ENCODE data around the gene GOLGA5. TPM values are rescaled to one million over a fixed set of nuclear protein-coding genes. Genes with fewer than 3 reads are reported as not detected.

Gene GOLGA5
- total and polyA plus RNA-seq, 2 of the 13 experiments (the other 11 are each of a cell fraction or from before 2014, with no cell fraction given) = 31.0 to 40.0 TPM

DNA sequence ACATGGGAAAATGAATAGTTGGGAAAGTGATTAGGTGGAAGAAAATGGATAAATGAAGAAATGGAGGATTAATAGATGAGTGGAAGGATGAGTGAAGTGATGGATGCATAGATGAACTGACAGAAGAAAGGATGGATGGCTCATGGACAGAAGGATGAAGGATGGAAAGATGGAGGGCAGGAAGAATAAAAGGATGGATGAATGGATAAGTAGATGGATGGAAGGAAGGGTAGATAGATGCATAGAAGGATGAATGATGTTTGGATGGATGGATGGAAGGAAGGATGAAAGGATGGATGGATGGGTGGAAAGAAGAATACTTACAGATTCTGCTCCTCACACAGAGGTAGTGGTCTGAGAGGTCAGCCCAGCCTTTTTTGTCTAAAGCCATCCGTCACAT, 93.1 kb downstream of the GOLGA5 start:
- WGBS (ENCODE audit: low lambda C conversion rate) = 13% methylated on average over 1 of the region's 1 CpG
- no peak for ATAC-seq
- no peaks in the 10 kb centered on the region for H4K20me1 ChIP-seq (ENCODE audit: insufficient read depth, low read length)
- H3K4me1 ChIP-seq (ENCODE audit: insufficient read depth, low read length) = no peaks in the 10 kb centered on the region
- in situ Hi-C loops (cut with HindIII; ENCODE audit: extremely low pct_ligation_motif_present, low pct_unique_long_range_greater_than_20kb) = no loop called here
- no peak overlapping the region for H3K9ac ChIP-seq (ENCODE audit: insufficient read depth, low read depth, low read length)
- no peaks in the 10 kb centered on the region for H3K79me2 ChIP-seq (ENCODE audit: insufficient read depth, low read length)
- POLR2A ChIA-PET = no interaction called here
- intact Hi-C loops (cut with micrococcal nuclease; ENCODE audit: unreplicated experiment) = no loop called here
- FAIRE-seq = no peak
- H3K36me3 ChIP-seq (replicated peaks in 1 of 2; ENCODE audit: control insufficient read depth in 1 of 2, insufficient read depth in 2 of 2, low read length in 2 of 2) = no peaks in the 10 kb centered on the region
- no peaks in the 10 kb centered on the region; a peak in 1 of 5 replicates for H3K27me3 ChIP-seq (ENCODE audit: control insufficient read depth in 1 of 2, insufficient read depth in 2 of 2, low read length in 2 of 2)
- TF ChIP-seq ZFP36 (IDR thresholded peaks at IDR 0.05; ENCODE audit: borderline replicate concordance, low read depth, low read length, partially characterized antibody) = no peak
- TF ChIP-seq ZMYM4 (CRISPR knock-in tag; IDR thresholded peaks at IDR 0.05) = no peak
- no peak for TF ChIP-seq RNF2 (conservative IDR thresholded peaks at IDR 0.05; ENCODE audit: low read depth)
- TF ChIP-seq TBL1XR1 (IDR thresholded peaks at IDR 0.05; ENCODE audit: borderline replicate concordance, low read length, partially characterized antibody) = no peak
- no peak for TF ChIP-seq ZNF83 (CRISPR knock-in tag; IDR thresholded peaks at IDR 0.05; ENCODE audit: borderline replicate concordance)
- no peak for TF ChIP-seq ZNF205 (CRISPR knock-in tag; IDR thresholded peaks at IDR 0.05)
- no peak for TF ChIP-seq GTF2F1 (IDR thresholded peaks at IDR 0.05; ENCODE audit: low read length)
- no peak for TF ChIP-seq FOXM1 (CRISPR knock-in tag; IDR thresholded peaks at IDR 0.05)
- TF ChIP-seq, protein P1, sequence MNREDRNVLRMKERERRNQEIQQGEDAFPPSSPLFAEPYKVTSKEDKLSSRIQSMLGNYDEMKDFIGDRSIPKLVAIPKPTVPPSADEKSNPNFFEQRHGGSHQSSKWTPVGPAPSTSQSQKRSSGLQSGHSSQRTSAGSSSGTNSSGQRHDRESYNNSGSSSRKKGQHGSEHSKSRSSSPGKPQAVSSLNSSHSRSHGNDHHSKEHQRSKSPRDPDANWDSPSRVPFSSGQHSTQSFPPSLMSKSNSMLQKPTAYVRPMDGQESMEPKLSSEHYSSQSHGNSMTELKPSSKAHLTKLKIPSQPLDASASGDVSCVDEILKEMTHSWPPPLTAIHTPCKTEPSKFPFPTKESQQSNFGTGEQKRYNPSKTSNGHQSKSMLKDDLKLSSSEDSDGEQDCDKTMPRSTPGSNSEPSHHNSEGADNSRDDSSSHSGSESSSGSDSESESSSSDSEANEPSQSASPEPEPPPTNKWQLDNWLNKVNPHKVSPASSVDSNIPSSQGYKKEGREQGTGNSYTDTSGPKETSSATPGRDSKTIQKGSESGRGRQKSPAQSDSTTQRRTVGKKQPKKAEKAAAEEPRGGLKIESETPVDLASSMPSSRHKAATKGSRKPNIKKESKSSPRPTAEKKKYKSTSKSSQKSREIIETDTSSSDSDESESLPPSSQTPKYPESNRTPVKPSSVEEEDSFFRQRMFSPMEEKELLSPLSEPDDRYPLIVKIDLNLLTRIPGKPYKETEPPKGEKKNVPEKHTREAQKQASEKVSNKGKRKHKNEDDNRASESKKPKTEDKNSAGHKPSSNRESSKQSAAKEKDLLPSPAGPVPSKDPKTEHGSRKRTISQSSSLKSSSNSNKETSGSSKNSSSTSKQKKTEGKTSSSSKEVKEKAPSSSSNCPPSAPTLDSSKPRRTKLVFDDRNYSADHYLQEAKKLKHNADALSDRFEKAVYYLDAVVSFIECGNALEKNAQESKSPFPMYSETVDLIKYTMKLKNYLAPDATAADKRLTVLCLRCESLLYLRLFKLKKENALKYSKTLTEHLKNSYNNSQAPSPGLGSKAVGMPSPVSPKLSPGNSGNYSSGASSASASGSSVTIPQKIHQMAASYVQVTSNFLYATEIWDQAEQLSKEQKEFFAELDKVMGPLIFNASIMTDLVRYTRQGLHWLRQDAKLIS (CRISPR knock-in tag; IDR thresholded peaks at IDR 0.05) = no peak
- CTCF ChIA-PET (ENCODE audit: low intra/inter-chr PET ratio, low total read pairs) = no interaction called here
- H3K9me3 ChIP-seq (ENCODE audit: low read length) = no peaks in the 10 kb centered on the region
- H3K27ac ChIP-seq (ENCODE audit: extremely low read length, insufficient read depth, low read length) = no peak overlapping the region
- BruUV-seq (replicated peaks) = no TSS peak
- no peak overlapping the region for H3K4me3 ChIP-seq (replicated peaks in 1 of 3; ENCODE audit: insufficient read depth in 1 of 3, low read depth in 2 of 3, low read length in 3 of 3)
- no peak overlapping the region for H3K4me2 ChIP-seq (ENCODE audit: low read depth, low read length)
- DNase-seq (ENCODE audit: low spot score) = no peak
- H2AFZ ChIP-seq (ENCODE audit: low read length) = no peak overlapping the region

Measured in HepG2 (cell line).